ENCODE measurements around the gene GZMB. TPM values are rescaled to one million over a fixed set of nuclear protein-coding genes. Genes with fewer than 3 reads are reported as not detected.

Gene GZMB
- total and polyA plus RNA-seq, 2 of the 8 experiments (the other 6 are each of a cell fraction or from before 2014, with no cell fraction given) = not detected

GRCh38 chr14:24630087-24630871 lies 3.7 kb downstream of the GZMB start (continued):
- TF ChIP-seq PHF8 (conservative IDR thresholded peaks at IDR 0.05; ENCODE audit: low read depth, low read length) = no peak
- TF ChIP-seq TAF1 (IDR thresholded peaks at IDR 0.05; ENCODE audit: low read depth, low read length) = no peak
- TF ChIP-seq SAP30 (IDR thresholded peaks at IDR 0.05; ENCODE audit: insufficient read depth, insufficient replicate concordance, low read length) = no peak
- no peak for TF ChIP-seq POLR2A (IDR thresholded peaks at IDR 0.05; ENCODE audit: control extremely low read depth in 1 of 2, low read depth in 2 of 2, low read length in 2 of 2)
- TF ChIP-seq SRF (IDR thresholded peaks at IDR 0.05; ENCODE audit: low read depth, low read length) = no peak

Data from H1 (cell line).